Measurements from ENCODE around the gene CD200. TPM values are rescaled to one million over a fixed set of nuclear protein-coding genes. Genes with fewer than 3 reads are reported as not detected.
"Not testable (repeated sequence)": the region's sequence is repeated elsewhere in the genome, so short reads cannot be mapped to it uniquely, and the experiment has no call there.

The CD200 gene
- total RNA-seq, 4 donors from 2014 or later: 4.6 to 59.1 (median 31.4) TPM

GRCh38 chr3:112376241-112376911 is 43.4 kb downstream of the CD200 start:
- no peak for TF ChIP-seq CTCF (IDR thresholded peaks at IDR 0.05)
- ATAC-seq (ENCODE audit: low FRiP score): peak; percentile 1
- no peak for DNase-seq (ENCODE audit: low spot score)

GRCh38 chr3:112376992-112377391 is 44.0 kb downstream of the CD200 start:
- ATAC-seq (ENCODE audit: low FRiP score) (peak; percentile 66), DNase-seq (ENCODE audit: low spot score) (no peak)
- no peak for TF ChIP-seq CTCF (IDR thresholded peaks at IDR 0.05)

- no peak for TF ChIP-seq CTCF (IDR thresholded peaks at IDR 0.05)
- ATAC-seq (ENCODE audit: low FRiP score) (no peak), DNase-seq (ENCODE audit: low spot score) (no peak)
Measured at GRCh38 chr3:112377568-112378071, 44.7 kb downstream of the CD200 start.

- not testable (repeated sequence) for ATAC-seq (ENCODE audit: low FRiP score); DNase-seq (ENCODE audit: low spot score)
Measured at GRCh38 chr3:112378347-112378746, 45.4 kb downstream of the CD200 start.

- no peak for TF ChIP-seq CTCF (IDR thresholded peaks at IDR 0.05)
- ATAC-seq (ENCODE audit: low FRiP score) (no peak), DNase-seq (ENCODE audit: low spot score) (no peak)
Measured at GRCh38 chr3:112379020-112379690, 46.2 kb downstream of the CD200 start.

- no peak for ATAC-seq (ENCODE audit: low FRiP score)
- TF ChIP-seq CTCF (IDR thresholded peaks at IDR 0.05): no peak
- DNase-seq (ENCODE audit: low spot score): no peak
Measured at GRCh38 chr3:112381673-112382542, 49.0 kb downstream of the CD200 start.

GRCh38 chr3:112382543-112383160 is 49.7 kb downstream of the CD200 start:
- DNase-seq (ENCODE audit: low spot score) (no peak), ATAC-seq (ENCODE audit: low FRiP score) (no peak)
- TF ChIP-seq CTCF (IDR thresholded peaks at IDR 0.05): no peak
